Measurements from ENCODE around the gene PLXDC2.

Gene PLXDC2

GRCh38 chr10:20289070-20289828 lies 473.0 kb downstream of the PLXDC2 start:
- no peak for DNase-seq

GRCh38 chr10:20298417-20298816 lies 482.2 kb downstream of the PLXDC2 start:
- no peak for DNase-seq

GRCh38 chr10:20299034-20299736 lies 483.0 kb downstream of the PLXDC2 start:
- no peak for DNase-seq

- no peak for DNase-seq
Measured at GRCh38 chr10:20300735-20301134, 484.5 kb downstream of the PLXDC2 start.

- no peak for DNase-seq
Measured at GRCh38 chr10:20302033-20302432, 485.8 kb downstream of the PLXDC2 start.

- no peak for DNase-seq
Measured at GRCh38 chr10:20303453-20304152, 487.4 kb downstream of the PLXDC2 start.

GRCh38 chr10:20313665-20314064 lies 497.4 kb downstream of the PLXDC2 start:
- no peak for DNase-seq

GRCh38 chr10:20314431-20314830 lies 498.2 kb downstream of the PLXDC2 start:
- DNase-seq: no peak

- no peak for DNase-seq
Measured at GRCh38 chr10:20327954-20328353, 511.7 kb downstream of the PLXDC2 start.

GRCh38 chr10:20330246-20330645 lies 514.0 kb downstream of the PLXDC2 start:
- no peak for DNase-seq

GRCh38 chr10:20334559-20334958 lies 518.3 kb downstream of the PLXDC2 start:
- DNase-seq: no peak
